GM12878 (cell line): ENCODE data around the gene LHFPL3. TPM values are rescaled to one million over a fixed set of nuclear protein-coding genes. Genes with fewer than 3 reads are reported as not detected.

Source experiments
- ATAC-seq: fragments of 200-7000 bp; cut with Tn5 transposase; 3 replicates; pipeline ENCODE4 v1.9.1; 2020; ENCODE audit warnings: mild to moderate bottlenecking, moderate library complexity
- BruUV-seq: library from RNA; stranded (reverse); fragments of 400-500 nt; replicated peaks from 2 replicates; lab custom pipeline; 2021; lab: Mats Ljungman, UMichigan
- CTCF ChIA-PET: fragments of 300-600 bp; sonication (Branson Sonifier 250); formaldehyde crosslinking; extraction: SDS; loops from one replicate; lab custom pipeline; 2021; ENCODE audit warnings: inconsistent platforms; lab: Yijun Ruan, JAX
- POLR2A ChIA-PET: fragments of 350-600 bp; formaldehyde crosslinking; extraction: SDS; loops from one replicate; lab custom pipeline; 2021; ENCODE audit warnings: inconsistent platforms; lab: Charles Lee
- RAD21 ChIA-PET: fragments of 300-600 bp; sonication (Branson Sonifier 250); formaldehyde crosslinking; loops from one replicate; lab custom pipeline; 2023; ENCODE audit warnings: antibody characterized with exemption; ENCODE audit not compliant: unreplicated experiment; lab: Charles Lee
- SMC1A ChIA-PET: fragments of 300-600 bp; sonication (Branson Sonifier 250); formaldehyde crosslinking; loops from one replicate; lab custom pipeline; 2023; ENCODE audit not compliant: unreplicated experiment, uncharacterized antibody; lab: Charles Lee
- DNase-seq: peaks from one replicate; pipeline ENCODE4 v3.0.0-alpha.2; 2011; ENCODE audit warnings: low read depth, low spot score
- FAIRE-seq: peaks from 3 replicates; lab custom pipeline; 2011; peaks lifted over from hg19 to GRCh38; lab: Jason Lieb, UNC
- H2AFZ ChIP-seq: 2 replicates; pipeline ENCODE4 v1.6.0; 2011; ENCODE audit warnings: low read depth, low read length, control low read depth; ENCODE audit not compliant: control insufficient read depth
- H3K27ac ChIP-seq: 2 replicates; pipeline ENCODE4 v1.5.1; 2011; ENCODE audit warnings: control low read depth; ENCODE audit not compliant: control insufficient read depth, insufficient read depth
- H3K27me3 ChIP-seq, 2 experiments: replicated peaks in 1 of 2; 2 replicates each; pipeline versions ENCODE4 v1.6.0 to v1.6.1; 2011; ENCODE audit warnings: low read length in 1 of 2; ENCODE audit not compliant: control insufficient read depth in 2 of 2, insufficient read depth in 2 of 2
- H3K36me3 ChIP-seq, 2 experiments: 2 replicates each; pipeline ENCODE4 v1.5.1; 2011; ENCODE audit warnings: low read length in 1 of 2; ENCODE audit not compliant: control insufficient read depth in 2 of 2, insufficient read depth in 2 of 2
- H3K4me1 ChIP-seq: 2 replicates; pipeline ENCODE4 v1.6.1; 2011; ENCODE audit warnings: mild to moderate bottlenecking, low read length, moderate library complexity, mixed read lengths; ENCODE audit not compliant: control insufficient read depth, insufficient read depth
- H3K4me2 ChIP-seq: 2 replicates; pipeline ENCODE4 v1.6.0; 2011; ENCODE audit warnings: control low read depth; ENCODE audit not compliant: control insufficient read depth, insufficient read depth
- H3K4me3 ChIP-seq: fragments of 200-600 bp; sonication (generic); 2 replicates; pipeline ENCODE4 v1.5.1; 2016
- H3K79me2 ChIP-seq: 2 replicates; pipeline ENCODE4 v1.6.0; 2011; ENCODE audit warnings: low read length; ENCODE audit not compliant: control insufficient read depth, insufficient read depth
- H3K9ac ChIP-seq: 2 replicates; pipeline ENCODE4 v1.8.0; 2011; ENCODE audit warnings: low read length, control low read depth, mixed read lengths; ENCODE audit not compliant: control insufficient read depth, insufficient read depth
- H3K9me3 ChIP-seq: replicated peaks from 3 replicates; pipeline ENCODE4 v1.5.1; 2011; ENCODE audit warnings: mild to moderate bottlenecking, low read length; ENCODE audit not compliant: control insufficient read depth, insufficient read depth
- H4K20me1 ChIP-seq: 2 replicates; pipeline ENCODE4 v1.6.0; 2011; ENCODE audit not compliant: control insufficient read depth, insufficient read depth
- CEBPZ ChIP-seq: fragments of 150-350 bp; IDR thresholded peaks from 2 replicates; pipeline ENCODE4 v1.6.1; 2016; ENCODE audit warnings: low read depth, low read length
- CREM ChIP-seq: IDR thresholded peaks from 2 replicates; pipeline ENCODE4 v1.6.1; 2014; ENCODE audit warnings: antibody characterized with exemption, low read depth
- FOS ChIP-seq: IDR thresholded peaks from 3 replicates; pipeline ENCODE4 v1.6.1; 2011; ENCODE audit warnings: borderline replicate concordance; ENCODE audit not compliant: insufficient read length; ENCODE audit errors: extremely low read depth
- MYC ChIP-seq: IDR thresholded peaks from 2 replicates; pipeline ENCODE4 v1.6.1; 2011; ENCODE audit warnings: mild to moderate bottlenecking, low read length, moderate library complexity, inconsistent platforms; ENCODE audit not compliant: insufficient read depth, insufficient replicate concordance, insufficient read length, severe bottlenecking
- NR2C2 ChIP-seq: IDR thresholded peaks from 2 replicates; pipeline ENCODE4 v1.6.1; 2011; ENCODE audit warnings: borderline replicate concordance, low read depth; ENCODE audit not compliant: control insufficient read depth, insufficient read length
- NRF1 ChIP-seq: conservative IDR thresholded peaks from 2 replicates; pipeline ENCODE4 v1.6.1; 2011; ENCODE audit warnings: mild to moderate bottlenecking, low read depth, low read length, improper control_type of control experiment
- PAX5 ChIP-seq: IDR thresholded peaks from 2 replicates; pipeline ENCODE4 v1.6.1; 2011; ENCODE audit warnings: low read depth, low read length, borderline replicate concordance
- PML ChIP-seq: IDR thresholded peaks from 2 replicates; pipeline ENCODE4 v1.6.1; 2012; ENCODE audit warnings: low read length, inconsistent platforms
- RELB ChIP-seq: fragments of 450-650 bp; IDR thresholded peaks from 2 replicates; pipeline ENCODE4 v1.6.1; 2017; ENCODE audit warnings: low read depth, mild to moderate bottlenecking, moderate library complexity
- SIN3A ChIP-seq: IDR thresholded peaks from 2 replicates; pipeline ENCODE4 v1.6.1; 2012; ENCODE audit warnings: low read depth, low read length, improper control_type of control experiment
- SKIL ChIP-seq: fragments of 450-650 bp; IDR thresholded peaks from 2 replicates; pipeline ENCODE4 v1.6.1; 2017; ENCODE audit warnings: mild to moderate bottlenecking, low read depth, inconsistent platforms; ENCODE audit not compliant: poor library complexity, severe bottlenecking
- SREBF2 ChIP-seq: IDR thresholded peaks from 2 replicates; pipeline ENCODE4 v1.6.1; 2012; ENCODE audit warnings: mild to moderate bottlenecking, low read length
- STAT1 ChIP-seq: fragments of 450-650 bp; conservative IDR thresholded peaks from 2 replicates; pipeline ENCODE4 v1.6.1; 2014; ENCODE audit warnings: antibody characterized with exemption, mild to moderate bottlenecking
- WGBS: methylation state at CpG from one replicate; pipeline ENCODE4 v1.1.6; 2016; ENCODE audit warnings: low lambda C conversion rate; ENCODE audit not compliant: insufficient replicate concordance, insufficient coverage; ENCODE audit errors: missing lambda C conversion rate; 5-methylcytosine and 5-hydroxymethylcytosine counted together
- in situ Hi-C: fragments of 300-500 bp; cut with MboI; formaldehyde crosslinking; loops from 9 replicates; pipeline ENCODE4 v1.14.3; 2018; ENCODE audit warnings: mixed read lengths
- intact Hi-C: fragments of 100-400 bp; cut with micrococcal nuclease; formaldehyde crosslinking; loops from one replicate; pipeline ENCODE4 v1.14.2; 2022; ENCODE audit not compliant: unreplicated experiment
- polyA plus RNA-seq, 11 experiments: library from polyadenylated mRNA; depleted of rRNA in 4 of 11; unstranded in 6 of 11; stranded (reverse) in 5 of 11; fragments of >200 nt; fragmentation: Nextera tagmentation in 4 of 11; fragmentation: Illumina TruSeq in 1 of 11; extraction: Ambion mirVana in 4 of 11; extraction: Trizol in 1 of 11; gene quantifications; 1 replicate in 1 of 11; 2 replicates in 10 of 11; pipeline versions ENCODE4 v1.2.1 to v1.2.3, GENCODE V29; 2011 to 2016; ENCODE audit warnings: inconsistent platforms in 2 of 11, missing spikeins in 2 of 11, low read depth in 1 of 11
- total RNA-seq, 4 experiments: library from RNA; depleted of rRNA in 3 of 4; stranded (reverse); fragments of >200 nt in 3 of 4; fragmentation: Illumina TruSeq in 1 of 4; extraction: Trizol in 1 of 4; gene quantifications; 2 replicates each; pipeline versions ENCODE4 v1.2.1 to v1.2.3, GENCODE V29; 2013 to 2021

Gene LHFPL3
- total and polyA plus RNA-seq, 10 of the 15 experiments (the other 5 are each of a cell fraction or from before 2014, with no cell fraction given) = 0.09 TPM; not detected in 9

GRCh38 chr7:104816537-104816936 lies 488.1 kb downstream of the LHFPL3 start (continued):
- no peak for TF ChIP-seq CEBPZ
- no peak for TF ChIP-seq FOS
- no peak for TF ChIP-seq PAX5
- TF ChIP-seq NRF1 = no peak
- no peak for TF ChIP-seq RELB

- Histone ChIP-seq H4K20me1 (no peaks in the 10 kb centered on the region), H3K4me2 (no peak overlapping the region), H3K9me3 (no peaks in the 10 kb centered on the region), H3K27ac (no peak overlapping the region), H3K36me3 (no peaks in the 10 kb centered on the region), H3K9ac (no peak overlapping the region), H3K4me1 (no peaks in the 10 kb centered on the region), H3K79me2 (no peaks in the 10 kb centered on the region), H3K4me3 (no peak overlapping the region), H2AFZ (no peak overlapping the region), H3K27me3 (no peaks in the 10 kb centered on the region; a peak in 1 of 4 replicates)
- in situ Hi-C loops = no loop called here
- intact Hi-C loops = no loop called here
- ChIA-PET RAD21 (no interaction called here), CTCF (no interaction called here), SMC1A (no interaction called here), POLR2A (no interaction called here)
- FAIRE-seq (no peak), DNase-seq (no peak), ATAC-seq (no peak)
- no TSS peak for BruUV-seq
- WGBS = 44% methylated on average over 6 of the region's 6 CpGs
- TF ChIP-seq MYC (no peak), SIN3A (no peak), SKIL (no peak), SREBF2 (no peak), STAT1 (no peak), PML (no peak), NR2C2 (no peak), CREM (no peak)
Measured at GRCh38 chr7:104818961-104819880, 490.8 kb downstream of the LHFPL3 start.
